ENCODE results near the gene SLC48A1. TPM values are rescaled to one million over a fixed set of nuclear protein-coding genes. Genes with fewer than 3 reads are reported as not detected.
A peak's percentile ranks its signal among the peaks of the same experiment; 100 is the strongest.

Gene SLC48A1
- total RNA-seq, 4 donors from 2014 or later = 19.9 to 76.7 (median 23.1) TPM

DNA sequence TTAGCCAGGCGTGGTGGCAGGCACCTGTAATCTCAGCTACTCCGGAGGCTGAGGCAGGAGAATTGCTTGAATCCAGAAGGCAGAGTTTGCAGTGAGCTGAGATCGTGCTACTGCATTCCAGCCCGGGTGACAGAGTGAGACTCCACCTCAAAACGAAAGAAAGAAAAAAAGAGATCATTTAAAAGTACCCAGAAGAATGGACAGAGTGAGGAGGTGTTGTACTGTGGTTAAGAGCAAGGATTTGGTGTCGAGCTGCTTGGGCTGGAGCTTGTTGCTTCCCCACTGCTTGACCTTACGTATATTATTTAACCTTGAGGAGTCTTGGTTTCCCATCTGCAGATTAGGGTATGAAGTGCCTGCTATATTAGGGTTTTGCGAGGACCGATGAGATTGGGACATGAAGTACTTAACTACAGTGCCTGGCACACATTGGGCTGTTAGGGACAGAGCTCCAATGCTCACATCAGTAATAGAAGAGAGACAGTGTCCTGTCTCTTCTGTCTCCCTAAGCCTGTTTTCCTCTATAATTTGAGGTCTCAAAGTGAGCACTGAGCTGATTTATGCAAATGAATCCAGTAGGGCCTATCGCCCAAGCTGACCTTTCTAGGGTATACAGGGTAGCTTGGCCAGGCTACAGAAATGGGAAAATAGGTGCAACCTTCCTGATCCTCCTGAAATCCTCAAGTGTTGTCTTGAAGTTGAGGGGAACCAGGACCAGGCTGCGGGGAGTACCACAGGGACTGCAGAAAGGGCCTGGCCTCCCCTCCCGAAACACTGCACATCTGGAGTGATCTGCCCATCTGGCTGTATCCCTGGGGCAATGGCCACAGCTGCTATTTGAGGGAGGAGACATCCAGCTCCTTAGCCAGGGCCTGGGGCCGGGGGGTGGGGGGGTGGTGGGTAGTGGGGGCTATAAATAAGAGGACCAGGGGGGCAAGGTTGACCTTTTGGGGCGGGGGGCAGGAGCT, 55.3 kb downstream of the SLC48A1 start:
- in situ Hi-C loops (cut with MboI; ENCODE audit: low pct_ligation_motif_present in 1 of 4, low pct_unique_long_range_greater_than_20kb in 1 of 4, low sequenced_read_pairs in 3 of 4) = loop anchor here in 2 of 4 donors (25.0 kb wide), 1 partner anchor 91 kb away; the partner anchor contains the start of gene ENDOU (in 2 of the 2)
- H3K4me1 ChIP-seq = peaks cover 27 to 46% (median 29%) of the 10 kb centered on the region in 4 donors
- intact Hi-C loops (cut with DNase I; ENCODE audit: low total_unique reads) = no loop called here

DNA sequence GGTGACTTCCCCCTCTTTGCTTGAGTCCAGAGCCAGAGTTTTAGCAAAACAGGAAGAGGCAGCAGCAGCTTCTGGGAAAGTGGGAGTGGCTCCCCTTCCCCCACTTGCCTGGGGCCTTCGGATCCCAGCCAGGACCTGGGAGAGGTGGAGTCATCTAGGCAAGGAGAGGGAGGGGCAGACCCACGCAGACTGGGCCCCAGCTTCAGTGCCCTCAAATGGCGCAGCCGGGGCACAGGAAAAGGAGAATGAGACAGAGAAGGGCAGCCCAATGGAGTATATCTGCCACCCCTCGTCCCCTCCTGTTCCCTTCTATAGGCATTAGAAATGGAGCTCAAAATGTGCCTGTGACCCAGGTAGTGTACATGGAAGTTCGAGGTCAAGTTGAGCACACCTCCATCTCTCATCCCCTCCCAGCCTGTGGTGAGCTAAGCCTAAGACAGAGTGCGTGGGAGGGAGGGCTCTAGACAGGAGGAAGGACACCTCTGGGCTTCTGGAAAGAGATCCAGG, 56.0 kb downstream of the SLC48A1 start:
- peaks cover 27 to 39% (median 29%) of the 10 kb centered on the region in 4 donors for H3K4me1 ChIP-seq
- H3K27me3 ChIP-seq = no peaks in the 10 kb centered on the region
- DNase-seq = peak; percentile 82
- no peaks in the 10 kb centered on the region for H3K9me3 ChIP-seq
- WGBS, 2 donors (ENCODE audit: low coverage in 1 of 2) = 20 to 25% methylated on average over 2 to 7 of the region's 7 CpGs
- H3K27ac ChIP-seq = peak overlapping the region; percentile 65 to 96 (median 74)
- H3K36me3 ChIP-seq = no peaks in the 10 kb centered on the region
- TF ChIP-seq POLR2A (IDR thresholded peaks at IDR 0.05) (no peak), POLR2AphosphoS5 (IDR thresholded peaks at IDR 0.05) (peak; percentile 44 to 58 (median 53))
- intact Hi-C loops (cut with DNase I; ENCODE audit: low total_unique reads) = no loop called here
- no peak overlapping the region for H3K4me3 ChIP-seq
- in situ Hi-C loops (cut with MboI; ENCODE audit: low pct_ligation_motif_present in 1 of 4, low pct_unique_long_range_greater_than_20kb in 1 of 4, low sequenced_read_pairs in 3 of 4) = loop anchor here in 2 of 4 donors (25.0 kb wide), 1 partner anchor 92 kb away; the partner anchor contains the start of gene ENDOU (in 2 of the 2)

More for the DNA sequence above, 55.3 kb downstream of the SLC48A1 start:
- Histone ChIP-seq H3K36me3 (no peaks in the 10 kb centered on the region), H3K27ac (peak overlapping the region; percentile 65 to 96 (median 74)), H3K27me3 (no peaks in the 10 kb centered on the region), H3K4me3 (no peak overlapping the region), H3K9me3 (no peaks in the 10 kb centered on the region)
- DNase-seq = no peak
- 66 to 67% methylated on average over 9 to 14 of the region's 14 CpGs for whole genome bisulfite sequencing, 2 donors (ENCODE audit: low coverage in 1 of 2)
- no peak for TF ChIP-seq POLR2AphosphoS5 (IDR thresholded peaks at IDR 0.05)
- TF ChIP-seq POLR2A (IDR thresholded peaks at IDR 0.05) = no peak
- TF ChIP-seq, protein P1, sequence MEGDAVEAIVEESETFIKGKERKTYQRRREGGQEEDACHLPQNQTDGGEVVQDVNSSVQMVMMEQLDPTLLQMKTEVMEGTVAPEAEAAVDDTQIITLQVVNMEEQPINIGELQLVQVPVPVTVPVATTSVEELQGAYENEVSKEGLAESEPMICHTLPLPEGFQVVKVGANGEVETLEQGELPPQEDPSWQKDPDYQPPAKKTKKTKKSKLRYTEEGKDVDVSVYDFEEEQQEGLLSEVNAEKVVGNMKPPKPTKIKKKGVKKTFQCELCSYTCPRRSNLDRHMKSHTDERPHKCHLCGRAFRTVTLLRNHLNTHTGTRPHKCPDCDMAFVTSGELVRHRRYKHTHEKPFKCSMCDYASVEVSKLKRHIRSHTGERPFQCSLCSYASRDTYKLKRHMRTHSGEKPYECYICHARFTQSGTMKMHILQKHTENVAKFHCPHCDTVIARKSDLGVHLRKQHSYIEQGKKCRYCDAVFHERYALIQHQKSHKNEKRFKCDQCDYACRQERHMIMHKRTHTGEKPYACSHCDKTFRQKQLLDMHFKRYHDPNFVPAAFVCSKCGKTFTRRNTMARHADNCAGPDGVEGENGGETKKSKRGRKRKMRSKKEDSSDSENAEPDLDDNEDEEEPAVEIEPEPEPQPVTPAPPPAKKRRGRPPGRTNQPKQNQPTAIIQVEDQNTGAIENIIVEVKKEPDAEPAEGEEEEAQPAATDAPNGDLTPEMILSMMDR (IDR thresholded peaks at IDR 0.05) = no peak
- TF ChIP-seq EP300 (IDR thresholded peaks at IDR 0.05; ENCODE audit: low read depth) = no peak

DNA sequence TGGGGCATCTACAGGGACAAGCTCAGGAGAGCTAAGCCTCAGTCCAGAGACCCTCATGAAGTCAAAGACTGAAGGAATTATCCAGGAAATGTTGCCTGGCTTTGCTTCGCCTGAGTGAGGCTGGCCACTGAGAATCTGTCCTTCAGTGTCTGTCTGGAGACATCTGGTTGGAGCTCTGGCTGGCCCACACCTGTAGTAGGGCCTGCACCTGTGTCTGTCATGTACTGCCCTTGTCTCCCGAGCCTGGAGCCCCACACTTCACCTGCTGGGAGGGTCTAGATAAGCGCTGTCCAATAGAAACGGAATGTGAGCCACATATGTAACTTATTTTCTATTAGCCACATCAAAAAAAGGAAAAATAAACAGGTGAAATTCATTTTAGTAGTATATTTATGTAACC, 56.5 kb downstream of the SLC48A1 start:
- Histone ChIP-seq H3K4me1 (peaks cover 23 to 34% (median 27%) of the 10 kb centered on the region in 4 donors), H3K9me3 (no peaks in the 10 kb centered on the region), H3K27ac (peak overlapping the region; percentile 65 to 96 (median 74)), H3K27me3 (no peaks in the 10 kb centered on the region), H3K36me3 (no peaks in the 10 kb centered on the region), H3K4me3 (no peak overlapping the region)
- intact Hi-C loops (cut with DNase I; ENCODE audit: low total_unique reads) = no loop called here
- TF ChIP-seq POLR2A (IDR thresholded peaks at IDR 0.05) = no peak
- TF ChIP-seq POLR2AphosphoS5 (IDR thresholded peaks at IDR 0.05) = no peak
- TF ChIP-seq, protein P1 (IDR thresholded peaks at IDR 0.05) = no peak
- TF ChIP-seq EP300 (IDR thresholded peaks at IDR 0.05; ENCODE audit: low read depth) = no peak
- in situ Hi-C loops (cut with MboI; ENCODE audit: low pct_ligation_motif_present in 1 of 4, low pct_unique_long_range_greater_than_20kb in 1 of 4, low sequenced_read_pairs in 3 of 4) = loop anchor here in 2 of 4 donors (25.0 kb wide), 1 partner anchor 92 kb away; the partner anchor contains the start of gene ENDOU (in 2 of the 2)
- no peak for DNase-seq
- 90% methylated on average over 4 of the region's 4 CpGs; no CpG with 5 or more reads in 1 of the 2 donors for WGBS, 2 donors (ENCODE audit: low coverage in 1 of 2)

Other genes starting within 250 kb of the SLC48A1 start
- gene RPAP3, start 67.2 kb upstream of the SLC48A1 start, total RNA-seq = 10 to 100 TPM in 1 of 4 donors, 1 to 10 TPM in 3; 8.1 to 16.0 (median 9.3) TPM
- gene ENDOU, start 47.7 kb upstream of the SLC48A1 start, total RNA-seq = under 1 TPM in 1 of 4 donors, not detected in 3; 0.32 TPM
- 10 to 100 TPM in 2 of 4 donors, 1 to 10 TPM in 2; 8.1 to 51.7 (median 24.6) TPM for gene RAPGEF3, start 14.4 kb upstream of the SLC48A1 start, total RNA-seq
- gene HDAC7, start 46.7 kb downstream of the SLC48A1 start, total RNA-seq = 100 to 1,000 TPM in 1 of 4 donors, 10 to 100 TPM in 3; 19.4 to 133 (median 28.3) TPM
- gene VDR, start 131.8 kb downstream of the SLC48A1 start, total RNA-seq = 100 to 1,000 TPM in 2 of 4 donors, 10 to 100 TPM in 2; 62.3 to 191 (median 117) TPM
- 100 to 1,000 TPM in 2 of 4 donors, 10 to 100 TPM in 2; 51.9 to 258 (median 113) TPM for gene TMEM106C, start 190.4 kb downstream of the SLC48A1 start, total RNA-seq
- 1 to 10 TPM in 2 of 4 donors, under 1 TPM in 2; 0.16 to 4.2 (median 1.9) TPM for gene COL2A1, start 231.2 kb downstream of the SLC48A1 start, total RNA-seq